H9 (cell line): Measurements from ENCODE around the gene TBRG1. TPM values are rescaled to one million over a fixed set of nuclear protein-coding genes. Genes with fewer than 3 reads are reported as not detected.

Experiments used
- DNase-seq: peaks from one replicate; pipeline ENCODE4 v3.0.0-alpha.2; 2017
- H2AFZ ChIP-seq: one replicate; pipeline ENCODE4 v1.6.1; 2013; ENCODE audit warnings: mild to moderate bottlenecking, low read length, control low read depth, moderate library complexity
- H2AK5ac ChIP-seq: 2 replicates; pipeline ENCODE4 v1.6.1; 2013; ENCODE audit warnings: low read length, control low read depth, mixed read lengths; ENCODE audit not compliant: insufficient read length
- H2BK120ac ChIP-seq: one replicate; pipeline ENCODE4 v1.6.1; 2013; ENCODE audit warnings: low read depth, mild to moderate bottlenecking, low read length, control low read depth, inconsistent platforms; ENCODE audit not compliant: poor library complexity, severe bottlenecking
- H2BK12ac ChIP-seq: 2 replicates; pipeline ENCODE4 v1.6.1; 2013; ENCODE audit warnings: low read length, control low read depth, mixed read lengths, low read depth; ENCODE audit not compliant: insufficient read length
- H2BK15ac ChIP-seq: 2 replicates; pipeline ENCODE4 v1.6.1; 2013; ENCODE audit warnings: low read depth, low read length, control low read depth
- H2BK20ac ChIP-seq: one replicate; pipeline ENCODE4 v1.6.1; 2013; ENCODE audit warnings: low read depth, mild to moderate bottlenecking, low read length, control low read depth, inconsistent platforms; ENCODE audit not compliant: poor library complexity, severe bottlenecking
- H2BK5ac ChIP-seq: 2 replicates; pipeline ENCODE4 v1.6.1; 2013; ENCODE audit warnings: low read length, control low read depth, mixed read lengths; ENCODE audit not compliant: insufficient read length
- H3K14ac ChIP-seq: 2 replicates; pipeline ENCODE4 v1.6.1; 2013; ENCODE audit warnings: low read length, control low read depth; ENCODE audit not compliant: insufficient read depth
- H3K18ac ChIP-seq: 2 replicates; pipeline ENCODE4 v1.6.1; 2013; ENCODE audit warnings: low read depth, mild to moderate bottlenecking, mixed read lengths, low read length, control low read depth; ENCODE audit not compliant: insufficient read length
- H3K23ac ChIP-seq: 2 replicates; pipeline ENCODE4 v1.6.1; 2013; ENCODE audit warnings: low read length, control low read depth, mixed read lengths, low read depth; ENCODE audit not compliant: insufficient read length
- H3K23me2 ChIP-seq: 2 replicates; pipeline ENCODE4 v1.6.1; 2013; ENCODE audit warnings: low read depth, mild to moderate bottlenecking, mixed read lengths, low read length, control low read depth; ENCODE audit not compliant: insufficient read length, poor library complexity, severe bottlenecking
- H3K27ac ChIP-seq: 2 replicates; pipeline ENCODE4 v1.5.1; 2013; ENCODE audit warnings: low read length, control low read depth, mixed read lengths, low read depth; ENCODE audit not compliant: insufficient read length
- H3K27me3 ChIP-seq: 2 replicates; pipeline ENCODE4 v1.6.1; 2013; ENCODE audit warnings: low read length, control low read depth, inconsistent platforms; ENCODE audit not compliant: insufficient read depth
- H3K4ac ChIP-seq: 2 replicates; pipeline ENCODE4 v1.6.1; 2013; ENCODE audit warnings: low read depth, mild to moderate bottlenecking, control low read depth, inconsistent platforms, low read length, moderate library complexity
- H3K4me1 ChIP-seq: 2 replicates; pipeline ENCODE4 v1.6.1; 2013; ENCODE audit warnings: low read length, control low read depth, inconsistent platforms; ENCODE audit not compliant: insufficient read depth
- H3K4me2 ChIP-seq: 2 replicates; pipeline ENCODE4 v1.6.1; 2013; ENCODE audit warnings: low read length, control low read depth, mixed read lengths; ENCODE audit not compliant: insufficient read length, insufficient read depth
- H3K56ac ChIP-seq: 2 replicates; pipeline ENCODE4 v1.6.1; 2013; ENCODE audit warnings: low read depth, mild to moderate bottlenecking, mixed read lengths, low read length, control low read depth; ENCODE audit not compliant: insufficient read length
- H3K79me1 ChIP-seq: 2 replicates; pipeline ENCODE4 v1.6.1; 2013; ENCODE audit warnings: low read depth, mild to moderate bottlenecking, moderate library complexity, low read length, control low read depth, inconsistent platforms; ENCODE audit not compliant: insufficient read depth, poor library complexity, severe bottlenecking
- H3K79me2 ChIP-seq: 2 replicates; pipeline ENCODE4 v1.6.1; 2013; ENCODE audit warnings: low read length, control low read depth, inconsistent platforms; ENCODE audit not compliant: insufficient read depth
- H3K9ac ChIP-seq: 2 replicates; pipeline ENCODE4 v1.6.1; 2013; ENCODE audit warnings: low read length, control low read depth, mixed read lengths; ENCODE audit not compliant: insufficient read length; ENCODE audit errors: extremely low read depth
- H3K9me3 ChIP-seq: one replicate; pipeline ENCODE4 v1.6.1; 2013; ENCODE audit warnings: low read depth, low read length, inconsistent platforms; ENCODE audit not compliant: control insufficient read depth
- H3T11ph ChIP-seq: one replicate; pipeline ENCODE4 v1.6.1; 2013; ENCODE audit warnings: mild to moderate bottlenecking, low read length, control low read depth, inconsistent platforms
- H4K20me1 ChIP-seq: one replicate; pipeline ENCODE4 v1.6.1; 2013; ENCODE audit not compliant: control insufficient read depth, insufficient read length, insufficient read depth
- H4K5ac ChIP-seq: 2 replicates; pipeline ENCODE4 v1.6.1; 2013; ENCODE audit warnings: low read depth, mild to moderate bottlenecking, mixed read lengths, low read length, control low read depth; ENCODE audit not compliant: insufficient read length
- H4K8ac ChIP-seq: replicated peaks from 2 replicates; pipeline ENCODE4 v1.6.1; 2013; ENCODE audit warnings: low read length, control low read depth, mixed read lengths, low read depth; ENCODE audit not compliant: insufficient read length
- H4K91ac ChIP-seq: 2 replicates; pipeline ENCODE4 v1.6.1; 2013; ENCODE audit warnings: low read depth, mild to moderate bottlenecking, moderate library complexity, mixed read lengths, low read length, control low read depth; ENCODE audit not compliant: insufficient read length
- H3K27ac Mint-ChIP-seq, 3 experiments: 2 replicates in 2 of 3; 3 replicates in 1 of 3; pipeline ENCODE4 v1.8.0; 2020 to 2021; ENCODE audit warnings: mixed read lengths in 3 of 3, mild to moderate bottlenecking in 1 of 3, moderate library complexity in 1 of 3
- H3K27me3 Mint-ChIP-seq: 2 replicates; pipeline ENCODE4 v1.8.0; 2021; ENCODE audit warnings: low read depth, mild to moderate bottlenecking, moderate library complexity, mixed read lengths
- H3K36me3 Mint-ChIP-seq, 3 experiments: 2 replicates in 2 of 3; 3 replicates in 1 of 3; pipeline ENCODE4 v1.8.0; 2020 to 2021; ENCODE audit warnings: low read depth in 3 of 3, mixed read lengths in 3 of 3; ENCODE audit not compliant: insufficient read depth in 1 of 3
- H3K4me1 Mint-ChIP-seq, 2 experiments: 2 replicates each; pipeline ENCODE4 v1.8.0; 2020; ENCODE audit warnings: mixed read lengths in 2 of 2
- H3K4me3 Mint-ChIP-seq, 2 experiments: 2 replicates in 1 of 2; 3 replicates in 1 of 2; pipeline ENCODE4 v1.8.0; 2020 to 2021; ENCODE audit warnings: mild to moderate bottlenecking in 2 of 2, mixed read lengths in 2 of 2, moderate library complexity in 1 of 2
- H3K9me3 Mint-ChIP-seq, 2 experiments: 2 replicates in 1 of 2; 3 replicates in 1 of 2; pipeline ENCODE4 v1.8.0; 2020; ENCODE audit warnings: mild to moderate bottlenecking in 2 of 2, mixed read lengths in 2 of 2, moderate library complexity in 1 of 2
- whole genome bisulfite sequencing: extraction: QIAGEN DNeasy Blood & Tissue Kit; methylation state at CpG from one replicate; pipeline ENCODE4 v1.1.7; 2013; ENCODE audit warnings: missing lambda C conversion rate, low lambda C conversion rate, mixed read lengths; ENCODE audit not compliant: insufficient read length; ENCODE audit errors: extremely low coverage; 5-methylcytosine and 5-hydroxymethylcytosine counted together
- total RNA-seq: library from RNA; stranded (reverse); gene quantifications from 2 replicates; pipeline ENCODE4 v1.2.1, GENCODE V29; 2021
- TF ChIP-seq, protein P1 (sequence below): fragments of 200-600 bp; sonication (generic); conservative IDR thresholded peaks from 3 replicates; pipeline ENCODE4 v1.8.0; 2021; ENCODE audit warnings: antibody characterized with exemption, mild to moderate bottlenecking

The TBRG1 gene
- total RNA-seq, 1 experiment from 2014 or later, result 23.9 TPM

- H3K4me3 Mint-ChIP-seq, result no peak overlapping the region
- no peak overlapping the region for H4K91ac ChIP-seq
- no peaks in the 10 kb centered on the region for H3K4me1 ChIP-seq
- H3K79me1 ChIP-seq, result no peaks in the 10 kb centered on the region
- H3K9ac ChIP-seq, result no peak overlapping the region
- no peak overlapping the region for H3K23ac ChIP-seq
- H3K27me3 ChIP-seq, result peaks cover 8% of the 10 kb centered on the region
- no peak overlapping the region for H3K56ac ChIP-seq
- no peak overlapping the region for H3K27ac ChIP-seq
- no peak overlapping the region for H2BK5ac ChIP-seq
- H3K4me1 Mint-ChIP-seq, result peaks cover 7 to 9% of the 10 kb centered on the region in 2 experiments
- H3K27ac Mint-ChIP-seq, result no peak overlapping the region
- no peak overlapping the region for H4K5ac ChIP-seq
- no peak overlapping the region for H2BK120ac ChIP-seq
- no peak overlapping the region for H2BK12ac ChIP-seq
- no peak overlapping the region for H3T11ph ChIP-seq
- no peak overlapping the region for H2BK20ac ChIP-seq
- H3K4ac ChIP-seq, result no peak overlapping the region
- no peak overlapping the region for H2BK15ac ChIP-seq
- WGBS, result no CpG with 5 or more reads among the region's 8 CpGs
- peaks cover 9% of the 10 kb centered on the region for H3K23me2 ChIP-seq
- no peaks in the 10 kb centered on the region for H3K9me3 Mint-ChIP-seq
- no peak overlapping the region for H4K8ac ChIP-seq
- peaks cover 0 to 1% (median 0%) of the 10 kb centered on the region in 3 experiments; a peak in 1 of 7 replicates for H3K36me3 Mint-ChIP-seq
- TF ChIP-seq, protein P1, sequence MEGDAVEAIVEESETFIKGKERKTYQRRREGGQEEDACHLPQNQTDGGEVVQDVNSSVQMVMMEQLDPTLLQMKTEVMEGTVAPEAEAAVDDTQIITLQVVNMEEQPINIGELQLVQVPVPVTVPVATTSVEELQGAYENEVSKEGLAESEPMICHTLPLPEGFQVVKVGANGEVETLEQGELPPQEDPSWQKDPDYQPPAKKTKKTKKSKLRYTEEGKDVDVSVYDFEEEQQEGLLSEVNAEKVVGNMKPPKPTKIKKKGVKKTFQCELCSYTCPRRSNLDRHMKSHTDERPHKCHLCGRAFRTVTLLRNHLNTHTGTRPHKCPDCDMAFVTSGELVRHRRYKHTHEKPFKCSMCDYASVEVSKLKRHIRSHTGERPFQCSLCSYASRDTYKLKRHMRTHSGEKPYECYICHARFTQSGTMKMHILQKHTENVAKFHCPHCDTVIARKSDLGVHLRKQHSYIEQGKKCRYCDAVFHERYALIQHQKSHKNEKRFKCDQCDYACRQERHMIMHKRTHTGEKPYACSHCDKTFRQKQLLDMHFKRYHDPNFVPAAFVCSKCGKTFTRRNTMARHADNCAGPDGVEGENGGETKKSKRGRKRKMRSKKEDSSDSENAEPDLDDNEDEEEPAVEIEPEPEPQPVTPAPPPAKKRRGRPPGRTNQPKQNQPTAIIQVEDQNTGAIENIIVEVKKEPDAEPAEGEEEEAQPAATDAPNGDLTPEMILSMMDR, result peak; percentile 83
- no peak overlapping the region for H2AFZ ChIP-seq
- no peak overlapping the region for H3K14ac ChIP-seq
- no peak overlapping the region for H3K18ac ChIP-seq
- no peak overlapping the region for H2AK5ac ChIP-seq
- H4K20me1 ChIP-seq, result no peaks in the 10 kb centered on the region
- H3K27me3 Mint-ChIP-seq, result peaks cover 13% of the 10 kb centered on the region
- DNase-seq, result peak; percentile 51
- no peaks in the 10 kb centered on the region for H3K79me2 ChIP-seq
- H3K4me2 ChIP-seq, result no peak overlapping the region
- no peaks in the 10 kb centered on the region for H3K9me3 ChIP-seq
Observed at GRCh38 chr11:124669193-124669592, 46.5 kb downstream of the TBRG1 start.
